NCI-H510A (cell line): ENCODE results near the gene CDKN2B.

Experiments
- DNase-seq: peaks from one replicate; lab custom pipeline; 2025; lab: John Stamatoyannopoulos, UW

Gene CDKN2B

DNA sequence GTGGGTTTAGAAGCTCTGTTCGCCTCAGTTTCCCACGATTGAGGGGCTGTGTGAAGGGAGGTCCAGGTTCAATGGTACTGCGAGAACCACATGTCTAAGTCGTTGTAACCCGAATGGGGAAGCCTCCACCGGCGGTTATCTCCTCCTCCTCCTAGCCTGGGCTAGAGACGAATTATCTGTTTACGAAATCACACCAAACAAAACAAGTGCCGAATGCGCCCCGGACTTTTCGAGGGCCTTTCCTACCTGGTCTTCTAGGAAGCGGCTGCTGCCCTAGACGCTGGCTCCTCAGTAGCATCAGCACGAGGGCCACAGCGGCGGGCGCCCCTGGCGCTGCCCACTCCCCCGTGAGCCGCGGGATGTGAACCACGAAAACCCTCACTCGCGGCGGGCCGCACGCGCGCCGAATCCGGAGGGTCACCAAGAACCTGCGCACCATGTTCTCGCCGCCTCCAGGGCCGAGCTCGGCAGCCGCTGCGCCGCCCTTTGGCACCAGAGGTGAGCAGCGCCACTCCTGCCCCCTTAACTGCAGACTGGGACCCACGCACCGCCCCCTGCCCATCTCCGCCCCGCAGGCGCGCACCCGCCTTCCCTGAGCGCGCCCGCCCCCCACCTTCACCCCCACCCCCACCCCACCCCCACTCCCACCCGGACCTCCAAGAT, 15.1 kb downstream of the CDKN2B start, which contains the start of gene CDKN2A:
Gene CDKN2A (minus strand): TSS at position 500 of the 663 bp plus-strand sequence.
- DNase-seq, result peak; percentile 81

DNA sequence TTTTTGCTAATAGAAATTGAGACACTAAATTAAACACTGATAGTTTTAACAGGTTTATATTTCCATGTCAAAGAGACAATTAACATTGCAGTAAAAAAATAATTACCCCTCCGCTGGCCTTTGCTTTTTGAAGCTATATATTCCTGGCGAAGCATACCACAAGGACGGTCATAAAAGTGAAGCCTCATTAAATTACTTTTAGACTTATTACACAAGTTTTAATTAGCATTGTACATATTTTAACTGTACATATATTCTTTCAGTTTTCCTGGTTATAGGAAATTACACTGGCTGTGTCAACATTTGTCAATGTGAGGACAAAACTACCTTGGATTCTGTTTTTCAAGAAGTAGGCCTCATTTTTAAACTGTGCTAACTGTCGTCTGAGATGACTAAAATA, 16.1 kb downstream of the CDKN2B start:
- no peak for DNase-seq

DNA sequence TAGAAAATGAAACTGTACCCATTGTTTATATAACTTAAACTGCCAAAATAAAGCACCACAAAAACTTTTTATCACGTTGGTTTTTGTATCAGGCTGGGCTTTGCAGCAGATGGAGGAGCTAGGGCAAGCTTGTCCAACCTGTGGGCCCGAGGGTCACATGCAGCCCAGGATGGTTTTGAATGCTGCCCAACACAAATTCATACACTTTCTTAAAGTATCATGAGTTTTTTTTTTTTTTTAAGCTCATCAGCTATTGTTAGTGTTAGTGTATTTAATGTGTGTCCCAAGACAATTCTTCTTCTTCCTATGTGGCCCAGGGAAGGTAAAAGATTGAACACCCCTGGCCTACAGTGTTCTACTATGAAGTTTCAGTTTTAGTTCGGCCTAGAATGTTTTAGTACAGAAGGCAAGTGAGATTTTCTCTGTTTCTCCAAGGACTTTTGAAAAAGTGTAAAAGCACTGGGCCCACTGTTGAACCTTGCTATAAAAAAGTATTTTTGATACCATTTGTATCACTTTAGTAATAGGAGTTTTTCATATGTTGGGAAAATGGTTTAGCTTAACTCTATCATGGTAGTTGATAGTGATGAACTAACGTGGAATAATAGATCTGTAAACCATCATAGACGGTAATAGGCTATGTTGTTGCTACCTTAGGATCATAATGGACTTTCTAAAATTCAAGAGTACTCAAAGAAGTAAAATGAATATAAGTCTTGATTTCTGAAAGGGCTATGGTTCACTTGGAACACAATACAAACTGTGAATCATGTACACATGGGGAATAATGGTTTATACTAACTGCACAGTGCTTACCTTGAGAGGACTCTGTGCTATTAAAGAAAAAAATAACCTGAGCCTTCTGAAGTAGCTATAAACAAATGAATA, 17.8 kb downstream of the CDKN2B start:
- DNase-seq, result no peak

DNA sequence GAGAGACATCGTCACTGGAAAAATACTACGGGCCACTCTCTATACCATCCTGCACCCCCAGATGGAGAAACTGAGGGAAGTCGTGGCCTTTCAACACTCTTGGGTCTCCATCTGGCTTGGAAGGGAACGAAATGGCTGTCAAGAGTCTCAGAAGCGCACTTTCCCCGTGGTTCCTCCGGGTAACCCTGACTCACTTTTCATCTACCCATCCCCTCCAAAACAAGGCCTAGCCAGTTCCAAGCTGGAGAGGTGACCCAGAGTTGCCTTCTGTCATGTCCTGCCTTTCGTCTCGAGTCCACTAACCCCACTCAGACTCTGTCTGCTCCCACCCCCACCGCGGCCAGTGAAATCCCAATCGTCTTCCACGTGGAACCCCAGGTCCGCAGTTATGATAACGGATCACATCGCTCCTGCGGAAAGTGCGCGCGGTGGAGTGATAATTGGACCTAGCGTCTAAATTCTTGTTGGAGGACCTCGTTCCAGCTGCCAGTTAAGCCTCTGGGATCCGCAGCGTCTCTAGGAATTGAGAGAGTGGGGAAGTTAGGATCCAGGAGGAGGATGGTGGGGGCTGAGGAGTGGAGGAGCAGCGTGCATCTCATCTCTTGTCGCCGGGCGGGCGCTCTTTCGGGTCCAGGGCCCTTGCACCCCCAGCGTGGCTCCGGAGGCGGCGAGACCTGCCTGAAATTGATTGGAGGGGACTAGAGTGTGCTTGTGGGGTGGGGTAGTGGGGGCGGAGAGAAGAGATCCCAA, 19.5 kb downstream of the CDKN2B start:
- DNase-seq, result no peak

DNA sequence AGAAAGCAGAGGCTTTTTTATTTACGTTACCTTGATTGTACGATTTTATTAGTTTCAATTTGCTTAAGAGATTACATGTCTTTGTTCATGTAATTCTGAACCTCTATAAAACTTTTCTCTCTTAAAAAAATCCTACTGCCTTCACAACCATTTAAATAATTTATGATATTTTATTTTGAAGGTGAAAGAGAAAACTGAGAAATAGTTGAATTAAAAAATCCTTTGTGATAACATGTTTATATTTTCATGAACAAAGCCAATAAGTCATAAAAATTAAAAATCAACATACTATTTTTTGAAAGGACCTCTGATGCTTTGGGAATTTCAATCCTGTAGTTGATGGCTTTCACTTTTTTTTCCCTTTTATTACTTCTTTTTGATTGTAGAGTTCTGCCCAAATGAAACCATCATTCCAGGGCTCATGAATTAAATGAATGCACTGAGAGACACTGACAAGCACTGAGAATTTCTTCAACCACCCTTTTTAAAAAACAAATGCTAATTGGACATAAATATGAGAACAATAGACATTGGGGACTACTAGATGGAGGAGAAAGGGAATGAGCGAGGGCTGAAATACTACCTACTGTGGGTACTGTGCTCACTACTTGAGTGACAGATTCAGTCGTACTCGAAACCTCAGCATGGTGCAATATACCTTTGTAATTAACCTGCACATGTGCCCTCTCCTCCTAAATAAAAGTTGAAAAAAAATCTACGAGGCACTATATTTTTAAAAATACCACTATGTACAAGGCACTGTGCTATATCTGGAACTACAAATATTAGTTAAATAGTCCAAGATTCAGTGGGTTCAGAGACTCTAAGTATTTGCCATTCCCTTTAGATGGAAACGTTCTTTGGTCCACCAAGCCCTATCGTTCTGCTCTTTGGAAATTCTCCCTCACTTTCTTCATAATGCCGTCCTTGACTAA, 20.8 kb downstream of the CDKN2B start:
- DNase-seq, result no peak

DNA sequence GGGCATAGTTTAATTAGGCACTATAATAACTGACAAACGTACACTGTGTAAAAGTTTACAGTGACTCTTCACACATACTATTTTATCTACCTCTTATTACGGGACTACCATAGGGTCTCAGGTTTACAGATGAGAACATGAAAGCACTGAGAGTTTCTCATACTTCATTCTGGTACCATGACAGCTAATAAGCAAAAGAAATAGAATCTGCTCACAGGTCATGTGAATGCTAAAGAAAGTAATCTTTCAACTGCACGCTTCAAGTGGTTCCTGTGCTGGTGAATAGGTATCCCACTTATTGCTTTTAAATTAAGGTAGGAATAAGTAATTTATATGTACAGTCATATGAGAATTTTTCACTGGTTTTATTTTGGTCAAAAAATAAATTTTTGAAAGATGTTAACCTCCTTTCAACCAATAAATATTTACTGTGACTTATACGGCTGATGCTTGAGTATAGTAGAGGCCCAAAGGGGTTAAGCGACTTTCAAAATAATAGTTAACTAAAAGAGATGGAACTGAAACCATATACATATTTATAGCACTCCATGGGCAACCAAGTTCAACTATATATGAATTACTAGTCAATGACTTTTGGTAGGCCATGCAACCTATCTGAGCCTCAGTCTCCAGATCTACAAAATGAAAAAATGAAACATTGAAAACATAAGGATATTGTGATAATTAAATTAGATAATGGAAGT, 23.0 kb downstream of the CDKN2B start:
- DNase-seq, result no peak

DNA sequence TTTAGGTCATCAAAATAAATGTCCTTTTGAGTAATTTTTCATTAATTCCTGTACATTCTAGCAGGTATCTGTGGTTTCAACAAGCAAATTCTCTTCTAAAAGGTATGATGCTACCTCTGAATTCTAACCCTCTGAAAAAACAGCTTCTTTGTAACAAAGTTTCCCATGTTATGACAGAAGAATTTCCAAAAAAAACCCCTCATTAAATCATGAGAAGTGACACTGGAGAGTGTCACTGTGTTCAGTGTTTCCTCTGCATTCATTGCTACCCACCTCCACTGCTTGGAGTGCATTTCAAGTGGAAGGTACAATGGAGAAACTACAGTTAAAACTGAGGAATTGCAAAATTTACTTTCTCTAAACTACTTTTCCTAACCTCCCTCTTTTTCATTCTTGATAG, 25.0 kb downstream of the CDKN2B start:
- DNase-seq, result no peak

DNA sequence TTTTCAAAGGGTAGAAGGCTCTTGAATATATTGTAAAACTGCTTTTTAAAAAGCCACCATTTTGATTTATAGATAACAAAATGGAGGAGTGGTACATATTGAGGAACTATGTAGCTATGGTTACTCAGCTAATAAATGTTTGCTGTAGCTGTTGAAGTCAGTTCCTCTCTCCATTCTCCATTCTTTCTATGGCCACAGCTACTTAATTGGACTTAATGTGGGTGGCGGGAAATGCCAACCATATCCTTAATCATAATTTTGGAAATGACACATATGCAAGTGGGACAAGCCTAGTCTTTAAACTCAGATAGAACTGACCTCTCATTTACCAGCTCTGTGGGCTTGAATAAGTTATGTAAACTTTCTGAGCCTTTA, 25.6 kb downstream of the CDKN2B start:
- no peak for DNase-seq

DNA sequence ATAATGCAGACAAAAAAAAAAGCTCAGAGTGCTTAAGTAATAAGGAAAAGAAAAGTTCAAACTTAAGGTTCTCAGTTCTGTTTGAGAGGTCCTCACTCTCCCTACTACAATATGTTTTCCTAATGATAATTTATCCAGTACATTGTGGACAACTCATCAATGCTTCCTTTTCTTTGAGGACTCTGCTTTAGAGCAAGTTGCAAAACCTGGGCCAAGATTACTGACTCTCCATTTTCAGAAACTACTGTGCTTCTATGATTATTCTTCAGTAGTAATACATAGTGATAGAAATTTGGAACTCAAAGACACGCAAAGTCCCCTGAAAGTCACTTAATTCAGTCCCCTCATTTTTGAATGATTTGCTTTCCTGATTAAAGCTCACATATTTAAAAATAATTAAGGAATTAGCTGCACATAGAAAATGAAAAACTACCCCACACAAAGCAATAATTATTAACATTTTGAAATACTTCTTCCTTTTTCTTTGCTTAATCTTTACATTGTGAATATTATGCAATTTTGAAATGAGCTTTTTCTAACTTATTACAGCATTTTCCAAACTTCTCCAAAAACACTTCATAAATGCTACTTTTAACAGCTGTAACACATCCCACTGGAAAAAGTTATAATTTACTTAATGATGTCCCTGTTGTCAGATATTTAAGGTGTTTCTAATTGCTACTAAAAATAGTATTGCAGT, 26.1 kb downstream of the CDKN2B start:
- no peak for DNase-seq

DNA sequence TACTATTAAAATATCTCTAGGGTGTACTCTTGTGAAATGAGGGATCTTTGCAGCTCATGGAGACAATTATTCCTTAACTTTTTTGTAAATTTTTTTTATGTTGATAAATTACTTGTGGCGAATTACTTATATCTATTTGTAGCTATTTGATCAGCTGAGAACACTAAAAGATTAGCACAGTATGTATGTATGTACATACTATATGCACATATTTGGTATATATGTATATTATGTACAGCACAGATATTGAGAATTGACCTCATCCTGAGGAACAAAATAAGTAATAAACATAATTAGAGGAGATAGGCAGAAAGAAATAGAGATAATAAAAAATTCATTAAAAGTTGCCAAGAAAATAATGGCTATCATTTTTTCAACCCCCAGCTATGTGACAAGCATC, 26.7 kb downstream of the CDKN2B start:
- no peak for DNase-seq

DNA sequence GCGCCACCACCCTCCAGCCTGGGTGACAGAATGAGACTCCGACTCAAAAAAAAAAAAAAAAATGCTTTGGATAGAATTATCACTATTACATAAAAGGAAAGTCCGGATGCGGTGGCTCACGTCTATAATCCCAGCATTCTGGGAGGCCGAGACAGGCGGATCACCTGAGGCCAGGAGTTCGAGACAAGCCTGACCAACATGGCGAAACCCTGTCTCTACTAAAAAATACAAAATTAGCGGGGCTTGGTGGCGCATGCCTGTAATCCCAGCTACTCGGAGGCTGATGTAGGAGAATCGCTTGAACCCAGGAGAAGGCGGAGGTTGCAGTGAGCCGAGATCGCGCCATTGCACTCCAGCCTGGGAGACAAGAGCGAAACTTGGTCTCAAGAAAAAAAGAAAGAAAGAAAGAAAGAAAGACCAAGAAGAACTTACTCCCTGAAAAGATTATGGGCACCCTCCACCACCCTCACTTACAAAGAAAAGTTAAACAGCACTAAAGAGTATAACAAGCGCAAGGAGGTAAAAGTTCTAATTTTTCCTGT, 32.7 kb downstream of the CDKN2B start:
- no peak for DNase-seq

DNA sequence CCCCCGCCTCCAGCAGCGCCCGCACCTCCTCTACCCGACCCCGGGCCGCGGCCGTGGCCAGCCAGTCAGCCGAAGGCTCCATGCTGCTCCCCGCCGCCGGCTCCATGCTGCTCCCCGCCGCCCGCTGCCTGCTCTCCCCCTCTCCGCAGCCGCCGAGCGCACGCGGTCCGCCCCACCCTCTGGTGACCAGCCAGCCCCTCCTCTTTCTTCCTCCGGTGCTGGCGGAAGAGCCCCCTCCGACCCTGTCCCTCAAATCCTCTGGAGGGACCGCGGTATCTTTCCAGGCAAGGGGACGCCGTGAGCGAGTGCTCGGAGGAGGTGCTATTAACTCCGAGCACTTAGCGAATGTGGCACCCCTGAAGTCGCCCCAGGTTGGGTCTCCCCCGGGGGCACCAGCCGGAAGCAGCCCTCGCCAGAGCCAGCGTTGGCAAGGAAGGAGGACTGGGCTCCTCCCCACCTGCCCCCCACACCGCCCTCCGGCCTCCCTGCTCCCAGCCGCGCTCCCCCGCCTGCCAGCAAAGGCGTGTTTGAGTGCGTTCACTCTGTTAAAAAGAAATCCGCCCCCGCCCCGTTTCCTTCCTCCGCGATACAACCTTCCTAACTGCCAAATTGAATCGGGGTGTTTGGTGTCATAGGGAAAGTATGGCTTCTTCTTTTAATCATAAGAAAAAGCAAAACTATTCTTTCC, 34.2 kb downstream of the CDKN2B start:
- peak; percentile 74 for DNase-seq

DNA sequence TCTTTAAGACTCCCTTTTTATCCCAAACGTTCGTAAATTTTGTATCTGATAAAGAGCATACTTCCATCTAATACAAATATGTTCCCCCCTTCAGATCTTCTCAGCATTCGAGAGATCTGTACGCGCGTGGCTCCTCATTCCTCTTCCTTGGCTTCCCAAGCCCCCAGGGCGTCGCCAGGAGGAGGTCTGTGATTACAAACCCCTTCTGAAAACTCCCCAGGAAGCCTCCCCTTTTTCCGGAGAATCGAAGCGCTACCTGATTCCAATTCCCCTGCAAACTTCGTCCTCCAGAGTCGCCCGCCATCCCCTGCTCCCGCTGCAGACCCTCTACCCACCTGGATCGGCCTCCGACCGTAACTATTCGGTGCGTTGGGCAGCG, 34.8 kb downstream of the CDKN2B start:
- DNase-seq, result no peak

DNA sequence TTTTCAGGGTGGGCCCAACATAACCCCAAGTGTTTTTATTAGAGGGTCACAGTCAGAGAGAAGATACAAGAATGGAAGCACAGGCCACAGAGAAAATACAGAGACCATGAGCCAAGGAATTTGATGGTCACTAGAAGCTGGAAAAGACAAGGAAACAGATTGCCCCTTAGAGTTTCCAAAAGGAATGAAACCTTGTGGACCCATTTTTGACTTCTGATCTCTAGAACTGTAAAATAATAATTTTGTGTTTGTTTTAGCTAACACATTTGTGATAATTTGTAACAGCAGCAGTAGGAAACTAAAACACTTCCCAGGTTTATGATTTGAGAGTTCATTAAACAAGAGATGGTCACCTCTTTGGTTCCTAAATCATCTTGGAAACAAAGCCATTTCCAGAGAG, 36.7 kb downstream of the CDKN2B start:
- no peak for DNase-seq

DNA sequence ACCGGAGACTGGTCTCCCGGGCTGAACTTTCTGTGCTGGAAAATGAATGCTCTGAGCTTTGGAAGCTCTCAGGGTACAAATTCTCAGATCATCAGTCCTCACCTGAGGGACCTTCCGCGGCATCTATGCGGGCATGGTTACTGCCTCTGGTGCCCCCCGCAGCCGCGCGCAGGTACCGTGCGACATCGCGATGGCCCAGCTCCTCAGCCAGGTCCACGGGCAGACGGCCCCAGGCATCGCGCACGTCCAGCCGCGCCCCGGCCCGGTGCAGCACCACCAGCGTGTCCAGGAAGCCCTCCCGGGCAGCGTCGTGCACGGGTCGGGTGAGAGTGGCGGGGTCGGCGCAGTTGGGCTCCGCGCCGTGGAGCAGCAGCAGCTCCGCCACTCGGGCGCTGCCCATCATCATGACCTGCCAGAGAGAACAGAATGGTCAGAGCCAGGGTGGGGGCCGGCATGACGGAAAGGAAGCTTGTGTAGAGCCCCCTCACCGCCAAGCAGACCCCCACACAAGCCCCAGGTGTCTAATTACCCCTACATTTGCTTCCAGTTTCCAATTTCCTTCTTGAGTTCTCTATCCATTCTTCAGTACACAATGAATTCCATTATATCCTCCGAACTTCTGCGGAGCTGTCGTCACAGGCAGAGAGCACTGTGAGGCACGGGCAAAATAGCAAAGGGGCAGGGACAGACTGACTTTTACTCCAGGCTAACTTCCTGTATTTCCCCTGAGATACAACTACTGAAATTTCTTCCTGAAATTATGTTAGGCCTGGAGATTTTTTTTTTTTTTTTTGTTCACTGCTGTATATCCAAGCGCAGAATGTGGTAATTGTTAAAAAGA, 38.1 kb downstream of the CDKN2B start:
- no peak for DNase-seq

DNA sequence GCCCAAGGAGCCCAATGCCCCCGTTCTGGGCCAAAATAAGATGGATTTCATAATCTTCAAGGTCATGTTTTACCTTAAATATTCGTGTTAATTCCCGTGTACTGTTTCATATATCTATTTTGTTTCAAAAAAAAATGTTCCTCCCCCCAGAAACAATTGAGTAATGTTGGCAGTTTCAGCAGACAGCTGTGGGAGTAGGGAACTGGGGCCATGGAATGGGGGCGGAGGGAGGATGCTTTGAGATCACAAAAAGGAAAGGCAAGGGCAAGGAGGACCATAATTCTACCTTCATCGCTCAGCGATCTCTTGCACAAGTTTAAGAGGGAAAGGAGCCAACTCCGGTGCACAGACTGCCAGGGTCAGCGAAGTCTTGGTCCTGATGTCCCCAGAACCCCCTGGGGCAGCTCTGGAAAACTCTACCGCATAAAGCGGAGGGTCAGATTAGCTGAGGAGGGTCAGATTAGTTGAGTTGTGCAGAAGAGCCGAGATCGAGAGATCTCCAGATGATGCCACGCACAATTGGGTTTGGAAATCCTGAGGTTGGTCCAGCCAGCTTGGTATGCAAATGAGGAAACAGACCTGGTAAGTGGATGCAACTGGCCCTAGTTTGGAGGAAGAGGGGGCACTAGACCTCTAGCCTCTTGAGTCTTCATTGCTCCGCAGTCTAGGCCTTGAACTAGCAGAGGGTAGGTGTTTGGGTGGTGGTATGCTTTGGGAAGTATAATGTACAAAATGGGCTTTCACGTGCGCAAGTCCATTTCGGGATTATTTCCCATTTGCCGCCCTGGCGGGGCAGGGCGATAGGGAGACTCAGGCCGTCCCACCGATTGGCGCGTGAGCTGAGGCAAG, 38.9 kb downstream of the CDKN2B start:
- DNase-seq, result no peak
